KMS-11 (cell line): ENCODE measurements around the gene INSYN1.
"Not testable (repeated sequence)": the region's sequence is repeated elsewhere in the genome, so short reads cannot be mapped to it uniquely, and the experiment has no call there.

Experiments used
- H2AFZ ChIP-seq: fragments of 200-600 bp; sonication (generic); 2 replicates; pipeline ENCODE4 v1.6.1; 2016; ENCODE audit warnings: antibody characterized with exemption, mixed run types, low read depth
- H3K27ac ChIP-seq: fragments of 200-600 bp; sonication (generic); 2 replicates; pipeline ENCODE4 v1.6.1; 2016; ENCODE audit warnings: mild to moderate bottlenecking, mixed run types
- H3K27me3 ChIP-seq: fragments of 200-600 bp; sonication (generic); 2 replicates; pipeline ENCODE4 v1.6.1; 2017; ENCODE audit warnings: mild to moderate bottlenecking, low read depth, mixed run types, moderate library complexity; ENCODE audit not compliant: insufficient read depth
- H3K36me3 ChIP-seq: fragments of 200-600 bp; sonication (generic); 2 replicates; pipeline ENCODE4 v1.6.1; 2017; ENCODE audit warnings: mild to moderate bottlenecking, mixed run types; ENCODE audit not compliant: insufficient read depth
- H3K4me1 ChIP-seq: fragments of 200-600 bp; sonication (generic); 2 replicates; pipeline ENCODE4 v1.6.1; 2016; ENCODE audit warnings: mild to moderate bottlenecking, low read depth, mixed run types; ENCODE audit not compliant: poor library complexity, severe bottlenecking
- H3K4me2 ChIP-seq: fragments of 200-600 bp; sonication (generic); 2 replicates; pipeline ENCODE4 v1.7.0; 2016; ENCODE audit warnings: mild to moderate bottlenecking, mixed run types
- H3K4me3 ChIP-seq: fragments of 200-600 bp; sonication (generic); IDR thresholded peaks from 2 replicates; pipeline ENCODE4 v1.6.1; 2017; ENCODE audit warnings: low read depth, low read length, mixed read lengths; ENCODE audit not compliant: insufficient read depth
- H3K79me2 ChIP-seq: fragments of 200-600 bp; sonication (generic); 2 replicates; pipeline ENCODE4 v1.6.1; 2016; ENCODE audit warnings: low read depth, mixed run types; ENCODE audit not compliant: insufficient read depth
- H3K9ac ChIP-seq: fragments of 200-600 bp; sonication (generic); 2 replicates; pipeline ENCODE4 v1.6.1; 2016; ENCODE audit warnings: mild to moderate bottlenecking, mixed run types
- H4K20me1 ChIP-seq: fragments of 200-600 bp; sonication (generic); 2 replicates; pipeline ENCODE4 v1.6.1; 2016; ENCODE audit warnings: mild to moderate bottlenecking, mixed run types; ENCODE audit not compliant: insufficient read depth
- TF ChIP-seq, protein P1 (sequence below): fragments of 200-600 bp; sonication (generic); conservative IDR thresholded peaks from 2 replicates; pipeline ENCODE4 v1.6.1; 2017; ENCODE audit warnings: low read depth, mild to moderate bottlenecking, antibody characterized with exemption, low read length, moderate library complexity, mixed read lengths

The INSYN1 gene

DNA sequence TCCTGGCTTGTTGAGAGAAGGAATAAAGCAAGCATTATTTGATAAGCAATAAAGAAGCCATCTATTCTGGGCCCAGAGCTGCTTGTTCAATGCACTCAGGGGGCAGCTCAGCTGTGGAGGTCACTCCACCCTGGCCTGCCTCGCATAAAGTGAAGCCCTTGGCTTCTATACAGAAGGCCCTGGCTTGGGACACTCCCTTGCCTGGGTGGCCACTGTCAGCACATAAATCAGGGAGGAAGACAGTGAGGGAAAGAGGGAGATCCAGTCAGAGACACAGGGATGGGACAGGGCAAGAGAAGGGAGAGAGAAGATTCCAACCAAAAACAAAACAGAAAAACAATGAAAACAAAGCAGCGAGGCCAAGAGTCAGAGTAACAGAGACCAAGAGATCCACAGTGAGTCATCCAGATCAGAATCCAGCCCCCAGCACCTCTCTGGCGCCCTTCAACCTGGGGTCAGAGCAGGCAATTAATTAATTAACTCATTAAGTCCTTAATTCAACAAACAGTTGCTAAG lies 11.8 kb downstream of the INSYN1 start:
- Histone ChIP-seq H2AFZ (no peak overlapping the region), H3K4me3 (no peak overlapping the region), H3K27me3 (peaks cover 7% of the 10 kb centered on the region; the same call in 1 of the 2 replicates), H3K4me1 (no peaks in the 10 kb centered on the region), H3K36me3 (no peaks in the 10 kb centered on the region), H3K79me2 (no peaks in the 10 kb centered on the region), H4K20me1 (no peaks in the 10 kb centered on the region), H3K27ac (no peak overlapping the region), H3K9ac (no peak overlapping the region), H3K4me2 (no peak overlapping the region)
- TF ChIP-seq, protein P1, sequence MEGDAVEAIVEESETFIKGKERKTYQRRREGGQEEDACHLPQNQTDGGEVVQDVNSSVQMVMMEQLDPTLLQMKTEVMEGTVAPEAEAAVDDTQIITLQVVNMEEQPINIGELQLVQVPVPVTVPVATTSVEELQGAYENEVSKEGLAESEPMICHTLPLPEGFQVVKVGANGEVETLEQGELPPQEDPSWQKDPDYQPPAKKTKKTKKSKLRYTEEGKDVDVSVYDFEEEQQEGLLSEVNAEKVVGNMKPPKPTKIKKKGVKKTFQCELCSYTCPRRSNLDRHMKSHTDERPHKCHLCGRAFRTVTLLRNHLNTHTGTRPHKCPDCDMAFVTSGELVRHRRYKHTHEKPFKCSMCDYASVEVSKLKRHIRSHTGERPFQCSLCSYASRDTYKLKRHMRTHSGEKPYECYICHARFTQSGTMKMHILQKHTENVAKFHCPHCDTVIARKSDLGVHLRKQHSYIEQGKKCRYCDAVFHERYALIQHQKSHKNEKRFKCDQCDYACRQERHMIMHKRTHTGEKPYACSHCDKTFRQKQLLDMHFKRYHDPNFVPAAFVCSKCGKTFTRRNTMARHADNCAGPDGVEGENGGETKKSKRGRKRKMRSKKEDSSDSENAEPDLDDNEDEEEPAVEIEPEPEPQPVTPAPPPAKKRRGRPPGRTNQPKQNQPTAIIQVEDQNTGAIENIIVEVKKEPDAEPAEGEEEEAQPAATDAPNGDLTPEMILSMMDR: no peak

DNA sequence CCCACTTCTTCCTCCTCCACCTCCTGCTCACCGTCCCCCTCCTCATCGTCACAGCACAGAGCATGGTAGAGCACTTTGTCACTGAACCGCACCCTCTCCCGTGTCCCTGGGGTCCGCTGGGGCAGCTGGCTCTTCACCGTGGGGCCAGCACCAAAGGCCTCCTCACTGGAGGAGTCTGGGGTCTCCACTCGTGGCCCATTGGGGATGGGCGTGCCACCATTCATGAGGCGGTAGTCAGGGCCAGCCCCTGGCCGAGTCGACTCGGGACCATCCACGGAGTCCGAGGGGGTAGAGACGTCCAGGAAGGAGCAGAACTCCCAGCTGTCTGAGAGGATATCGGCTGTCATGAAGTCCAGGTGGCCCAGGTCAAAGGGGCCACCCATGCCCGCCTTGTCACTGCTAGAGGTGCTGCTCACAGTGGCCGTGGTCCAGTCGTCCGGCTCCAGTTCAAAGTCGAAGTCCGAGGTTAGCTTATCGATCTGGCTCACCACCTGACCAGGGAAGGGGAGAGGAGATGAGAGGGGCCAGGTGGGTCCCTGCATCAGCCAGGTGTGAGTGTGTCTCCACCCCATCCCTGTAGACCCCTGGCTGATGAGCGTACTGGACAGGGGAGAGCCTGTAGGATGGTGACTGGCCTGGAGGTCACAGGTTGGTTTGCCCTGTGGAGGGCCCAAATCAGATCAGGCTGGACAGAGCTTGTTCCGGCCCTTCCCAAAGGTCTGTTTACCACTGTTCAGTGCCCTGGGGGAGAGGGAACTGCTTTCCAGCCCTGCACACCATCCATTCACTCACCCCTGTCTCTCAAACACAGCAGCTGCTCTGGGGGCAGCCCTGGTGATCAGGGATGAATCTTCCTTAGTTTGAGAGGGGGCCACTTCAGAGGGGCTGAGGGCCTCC lies 12.8 kb downstream of the INSYN1 start:
- H3K4me3 ChIP-seq: no peak overlapping the region

DNA sequence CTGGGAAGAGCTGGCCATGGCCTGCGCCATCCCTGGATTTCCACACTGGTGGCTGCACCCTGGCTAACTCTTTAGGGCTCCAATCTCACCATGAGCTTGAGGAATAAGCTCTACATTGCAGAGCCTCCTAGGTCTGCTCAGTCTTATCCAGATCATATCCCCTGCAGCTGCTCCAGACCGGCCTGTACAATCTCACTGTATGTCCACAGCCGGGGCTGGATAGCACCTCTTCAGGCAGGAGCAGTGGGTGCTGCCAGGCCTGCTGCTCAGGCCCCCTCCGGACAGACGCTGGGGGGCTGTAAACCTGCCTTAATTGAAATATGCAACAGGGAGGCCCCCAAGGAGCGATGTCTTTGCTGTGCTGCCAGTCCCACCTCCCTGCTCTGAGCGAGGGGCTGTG lies 15.6 kb downstream of the INSYN1 start:
- Histone ChIP-seq H3K4me1 (no peaks in the 10 kb centered on the region), H3K9ac (no peak overlapping the region), H2AFZ (no peak overlapping the region), H3K27ac (no peak overlapping the region), H3K36me3 (no peaks in the 10 kb centered on the region), H3K79me2 (no peaks in the 10 kb centered on the region), H3K27me3 (peaks cover 7% of the 10 kb centered on the region; the same call in 1 of the 2 replicates), H3K4me2 (no peak overlapping the region), H4K20me1 (no peaks in the 10 kb centered on the region), H3K4me3 (no peak overlapping the region)
- TF ChIP-seq, protein P1: no peak

More for the DNA sequence above, 12.8 kb downstream of the INSYN1 start:
- TF ChIP-seq, protein P1: no peak
- no peaks in the 10 kb centered on the region for H3K79me2 ChIP-seq
- no peak overlapping the region for H3K4me2 ChIP-seq
- no peaks in the 10 kb centered on the region for H3K36me3 ChIP-seq
- peaks cover 7% of the 10 kb centered on the region; the same call in 1 of the 2 replicates for H3K27me3 ChIP-seq
- H2AFZ ChIP-seq: no peak overlapping the region
- no peak overlapping the region for H3K27ac ChIP-seq
- no peaks in the 10 kb centered on the region for H4K20me1 ChIP-seq
- no peak overlapping the region for H3K9ac ChIP-seq
- no peaks in the 10 kb centered on the region for H3K4me1 ChIP-seq

DNA sequence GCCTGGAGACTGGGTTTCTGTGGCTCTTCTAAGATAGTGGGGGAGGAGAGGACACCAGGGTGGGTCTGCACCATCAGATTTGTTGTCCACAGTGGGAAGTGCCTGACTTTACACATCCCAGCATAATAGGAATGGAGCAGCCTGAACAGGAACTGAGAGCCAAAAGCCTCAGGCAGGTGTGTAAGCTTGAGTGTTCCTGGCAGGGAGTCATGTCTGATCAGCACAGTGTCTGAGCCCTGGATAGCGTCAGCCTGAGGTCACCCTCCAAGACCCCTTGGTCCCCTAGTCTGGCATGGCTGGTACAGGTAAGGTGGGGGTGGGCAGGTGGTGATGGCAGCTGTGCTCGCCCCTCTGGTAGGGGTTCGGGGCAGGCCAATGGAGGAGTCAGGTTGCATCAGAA lies 20.2 kb downstream of the INSYN1 start:
- Histone ChIP-seq H4K20me1 (no peaks in the 10 kb centered on the region), H3K27ac (no peak overlapping the region), H3K9ac (no peak overlapping the region), H3K36me3 (no peaks in the 10 kb centered on the region), H3K79me2 (no peaks in the 10 kb centered on the region), H3K4me3 (no peak overlapping the region), H3K27me3 (peaks cover under 1% of the 10 kb centered on the region; the same call in 1 of the 2 replicates), H2AFZ (no peak overlapping the region), H3K4me2 (no peak overlapping the region), H3K4me1 (no peaks in the 10 kb centered on the region)
- TF ChIP-seq, protein P1: no peak

DNA sequence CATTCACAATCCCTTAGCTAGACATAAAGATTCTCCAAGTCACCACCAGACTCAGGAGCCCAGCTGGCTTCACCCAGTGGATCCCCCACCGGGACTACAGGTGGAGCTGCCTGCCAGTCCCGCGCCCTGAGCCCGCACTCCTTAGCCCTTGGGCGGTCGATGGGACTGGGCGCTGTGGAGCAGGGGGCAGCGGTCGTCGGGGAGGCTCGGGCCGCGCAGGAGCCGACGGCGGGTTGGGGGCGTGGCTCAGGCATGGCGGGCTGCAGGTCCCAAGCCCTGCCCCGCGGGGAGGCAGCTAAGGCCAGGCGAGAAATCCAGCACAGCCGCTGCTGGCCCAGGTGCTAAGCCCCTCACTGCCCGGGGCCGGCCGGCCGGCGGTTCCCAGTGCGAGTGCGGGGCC lies 21.1 kb downstream of the INSYN1 start:
- not testable (repeated sequence) for H4K20me1 ChIP-seq, H3K9ac ChIP-seq, H3K4me3 ChIP-seq, H3K4me2 ChIP-seq, H3K79me2 ChIP-seq, H3K27me3 ChIP-seq, H3K36me3 ChIP-seq, H3K4me1 ChIP-seq, H2AFZ ChIP-seq, H3K27ac ChIP-seq
